CD8-positive, alpha-beta memory T cell (primary cell): ENCODE results near the gene LHX2. TPM values are rescaled to one million over a fixed set of nuclear protein-coding genes. Genes with fewer than 3 reads are reported as not detected.

Experiments
- CTCF ChIA-PET: fragments of 350-600 bp; sonication (Branson Sonifier 250); formaldehyde crosslinking; loops from one replicate; lab custom pipeline; 2021; ENCODE audit warnings: antibody characterized with exemption; lab: Charles Lee
- POLR2A ChIA-PET: fragments of 350-600 bp; sonication (Branson Sonifier 250); formaldehyde crosslinking; loops from one replicate; lab custom pipeline; 2021; ENCODE audit warnings: antibody characterized with exemption; lab: Charles Lee
- DNase-seq, 5 donors: peaks; one replicate each; pipeline versions ENCODE4 v3.0.0 to v3.0.0-alpha.2; 2020 to 2022; ENCODE audit warnings: mixed read lengths in 1 of 5
- H3K27ac ChIP-seq: one replicate; pipeline ENCODE4 v1.7.0; 2013; ENCODE audit warnings: low read depth, mild to moderate bottlenecking, low read length, moderate library complexity
- H3K27me3 ChIP-seq: 2 replicates; pipeline ENCODE4 v1.7.0; 2013; ENCODE audit warnings: low read length, mild to moderate bottlenecking; ENCODE audit not compliant: insufficient read depth, poor library complexity, severe bottlenecking
- H3K36me3 ChIP-seq: 2 replicates; pipeline ENCODE4 v1.7.0; 2013; ENCODE audit warnings: mild to moderate bottlenecking, low read length, moderate library complexity; ENCODE audit not compliant: insufficient read depth
- H3K4me1 ChIP-seq: 2 replicates; pipeline ENCODE4 v1.7.0; 2013; ENCODE audit warnings: mild to moderate bottlenecking, low read length, moderate library complexity; ENCODE audit not compliant: insufficient read depth
- H3K4me3 ChIP-seq: 2 replicates; pipeline ENCODE4 v1.7.0; 2013; ENCODE audit warnings: mild to moderate bottlenecking, low read length
- H3K9me3 ChIP-seq: 2 replicates; pipeline ENCODE4 v1.7.0; 2013; ENCODE audit warnings: mild to moderate bottlenecking, low read length
- H3K27ac Mint-ChIP-seq, 8 donors: one replicate each; pipeline ENCODE4 v1.8.0; 2020 to 2021; ENCODE audit warnings: mixed read lengths in 8 of 8, mild to moderate bottlenecking in 6 of 8, inconsistent platforms in 3 of 8, moderate library complexity in 3 of 8
- H3K27me3 Mint-ChIP-seq, 2 donors: one replicate each; pipeline ENCODE4 v1.8.0; 2020 to 2021; ENCODE audit warnings: mixed read lengths in 2 of 2, mild to moderate bottlenecking in 1 of 2, moderate library complexity in 1 of 2
- H3K36me3 Mint-ChIP-seq, 3 donors: one replicate each; pipeline ENCODE4 v1.8.0; 2020 to 2021; ENCODE audit warnings: mixed read lengths in 3 of 3, inconsistent platforms in 1 of 3, mild to moderate bottlenecking in 1 of 3
- H3K4me1 Mint-ChIP-seq, 3 donors: one replicate each; pipeline ENCODE4 v1.8.0; 2020 to 2021; ENCODE audit warnings: mixed read lengths in 3 of 3, inconsistent platforms in 1 of 3, mild to moderate bottlenecking in 1 of 3
- H3K4me3 Mint-ChIP-seq, 7 donors: one replicate each; pipeline ENCODE4 v1.8.0; 2020 to 2021; ENCODE audit warnings: mixed read lengths in 7 of 7, mild to moderate bottlenecking in 6 of 7, moderate library complexity in 4 of 7, inconsistent platforms in 2 of 7
- H3K9me3 Mint-ChIP-seq, 5 donors: one replicate each; pipeline ENCODE4 v1.8.0; 2020 to 2022; ENCODE audit warnings: mixed read lengths in 5 of 5, mild to moderate bottlenecking in 3 of 5, moderate library complexity in 2 of 5, inconsistent platforms in 1 of 5
- polyA plus RNA-seq: library from polyadenylated mRNA; unstranded; fragments of 300-500 nt; fragmentation: Illumina TruSeq; gene quantifications from one replicate; pipeline ENCODE4 v1.2.3, GENCODE V29; 2021
- total RNA-seq, 2 experiments: library from RNA; stranded (reverse); gene quantifications; one replicate each; pipeline ENCODE4 v1.2.3, GENCODE V29; 2021

The LHX2 gene
- total and polyA plus RNA-seq, 3 experiments from 2014 or later: not detected

DNA sequence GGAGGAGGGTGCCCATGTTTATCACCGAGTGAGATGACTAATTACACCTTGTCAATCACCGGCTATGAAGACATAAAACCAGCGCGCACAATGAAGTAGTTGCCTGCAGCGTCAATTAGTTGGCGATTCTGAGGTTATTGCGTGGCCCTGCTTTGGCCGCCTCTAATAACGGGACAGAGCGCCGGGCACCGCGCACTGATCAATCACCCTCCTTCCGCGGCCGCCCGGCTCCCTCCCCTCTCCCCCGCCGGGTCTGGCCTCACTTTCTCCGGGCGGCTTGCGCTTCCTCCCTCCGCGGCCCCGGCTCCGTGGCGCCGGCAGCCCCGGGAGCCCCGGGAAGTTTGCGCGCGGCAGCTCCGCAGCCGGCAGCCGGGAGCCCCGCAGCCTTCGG is 3.3 kb upstream of the LHX2 start:
- DNase-seq: no peak
- Histone ChIP-seq H3K4me1 (no peaks in the 10 kb centered on the region), H3K4me3 (no peak overlapping the region), H3K36me3 (no peaks in the 10 kb centered on the region), H3K9me3 (no peaks in the 10 kb centered on the region), H3K27ac (no peak overlapping the region), H3K27me3 (peaks cover 54% of the 10 kb centered on the region)
- H3K4me1 Mint-ChIP-seq: peaks cover 16 to 29% (median 19%) of the 10 kb centered on the region in 3 donors
- H3K9me3 Mint-ChIP-seq: no peaks in the 10 kb centered on the region
- H3K27ac Mint-ChIP-seq: peak overlapping the region in 2 of 8 donors; percentile 9 to 68
- CTCF ChIA-PET: no interaction called here
- H3K36me3 Mint-ChIP-seq: no peaks in the 10 kb centered on the region
- H3K4me3 Mint-ChIP-seq: peak overlapping the region in 6 of 7 donors; percentile 2 to 78 (median 28)
- POLR2A ChIA-PET: no interaction called here
- H3K27me3 Mint-ChIP-seq: peaks cover 54 to 73% of the 10 kb centered on the region in 2 donors

DNA sequence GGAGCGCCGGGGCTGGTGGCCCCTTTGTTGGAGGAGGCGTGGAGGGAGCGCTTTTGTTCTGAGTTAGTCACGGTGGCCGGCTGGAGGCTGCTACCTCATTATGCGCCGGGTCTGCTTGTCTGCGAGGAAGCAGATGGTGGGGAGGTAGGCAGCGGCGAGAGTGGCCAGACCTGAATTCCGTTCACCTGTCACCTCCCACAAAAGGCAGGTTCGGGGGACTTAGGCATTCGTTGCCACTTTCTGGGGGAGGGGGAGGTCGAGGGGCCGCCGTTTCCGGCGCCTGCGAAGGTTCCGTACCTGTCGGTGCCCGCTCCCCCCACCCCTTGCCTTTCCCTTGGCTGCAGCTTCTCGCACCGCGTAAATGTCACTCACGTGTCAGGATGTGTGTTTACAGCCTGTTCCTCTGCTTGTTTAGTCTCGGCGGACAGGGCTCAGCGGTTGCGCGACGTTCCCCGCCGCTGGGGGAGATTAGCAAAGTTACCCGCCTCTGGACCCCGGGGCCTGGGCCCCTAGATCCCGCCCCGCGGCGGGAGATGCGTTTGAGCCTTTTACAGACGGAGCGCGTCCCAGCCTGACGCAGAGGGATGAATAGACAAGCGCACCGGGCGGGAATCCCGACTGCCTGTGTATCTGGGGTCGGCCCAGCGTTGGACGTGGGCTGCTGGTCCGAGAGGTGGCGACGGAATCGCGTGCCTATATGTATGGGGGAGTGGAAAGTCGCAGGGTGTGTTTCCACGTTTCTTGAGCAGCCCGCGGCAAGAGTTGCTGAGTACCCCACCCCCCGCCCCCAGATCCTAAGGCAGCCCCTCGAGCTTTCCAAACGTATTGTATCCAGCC is 2.7 kb upstream of the LHX2 start:
- Histone ChIP-seq H3K36me3 (no peaks in the 10 kb centered on the region), H3K4me1 (no peaks in the 10 kb centered on the region), H3K9me3 (no peaks in the 10 kb centered on the region), H3K27me3 (peaks cover 51% of the 10 kb centered on the region), H3K27ac (no peak overlapping the region), H3K4me3 (no peak overlapping the region)
- H3K9me3 Mint-ChIP-seq: no peaks in the 10 kb centered on the region
- ChIA-PET POLR2A (no interaction called here), CTCF (no interaction called here)
- peaks cover 51 to 72% of the 10 kb centered on the region in 2 donors for H3K27me3 Mint-ChIP-seq
- no peak for DNase-seq
- H3K4me3 Mint-ChIP-seq: peak overlapping the region in 3 of 7 donors; percentile 20 to 58 (median 48)
- H3K4me1 Mint-ChIP-seq: peaks cover 16 to 33% (median 19%) of the 10 kb centered on the region in 3 donors
- H3K36me3 Mint-ChIP-seq: no peaks in the 10 kb centered on the region
- H3K27ac Mint-ChIP-seq: peak overlapping the region in 2 of 8 donors; percentile 17 to 65

DNA sequence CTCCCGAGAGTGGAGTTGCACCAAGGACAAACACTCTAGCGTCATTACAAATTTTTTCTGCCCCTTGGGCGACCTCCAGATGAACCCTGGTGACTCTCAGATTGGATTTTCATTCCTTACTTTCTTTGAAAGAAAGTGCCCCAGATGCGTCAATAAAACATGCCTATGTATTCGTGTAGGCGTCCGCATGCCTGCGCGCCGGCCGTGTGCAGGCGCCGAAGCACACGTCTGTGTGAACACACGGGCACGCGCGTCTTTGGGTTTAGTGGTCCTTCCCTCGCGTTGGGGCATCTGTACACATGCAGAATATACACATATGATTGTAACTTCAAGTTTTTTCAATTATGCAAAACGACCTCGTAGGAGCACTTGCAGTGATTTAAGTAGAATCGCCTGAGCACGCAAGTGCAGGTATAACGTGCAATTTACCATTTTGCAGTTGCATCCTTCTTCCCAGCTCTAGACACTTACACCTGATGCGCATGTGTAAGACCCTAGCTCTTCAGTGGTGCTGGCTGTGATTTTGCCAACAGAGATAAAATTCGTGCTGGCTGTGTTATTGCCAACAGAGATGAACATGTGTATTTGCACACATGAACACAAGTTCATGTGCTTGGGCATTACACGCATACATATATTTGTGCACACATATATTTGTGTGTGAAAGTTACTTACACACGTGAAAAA is 1.9 kb upstream of the LHX2 start:
- DNase-seq: no peak
- Mint-ChIP-seq H3K27me3 (peaks cover 53 to 72% of the 10 kb centered on the region in 2 donors), H3K27ac (peak overlapping the region in 2 of 8 donors; percentile 17 to 65), H3K36me3 (no peaks in the 10 kb centered on the region), H3K4me3 (peak overlapping the region in 4 of 7 donors; percentile 9 to 58 (median 30)), H3K9me3 (no peaks in the 10 kb centered on the region), H3K4me1 (peaks cover 19 to 40% (median 20%) of the 10 kb centered on the region in 3 donors)
- H3K4me3 ChIP-seq: no peak overlapping the region
- CTCF ChIA-PET: no interaction called here
- H3K4me1 ChIP-seq: no peaks in the 10 kb centered on the region
- H3K36me3 ChIP-seq: no peaks in the 10 kb centered on the region
- no peaks in the 10 kb centered on the region for H3K9me3 ChIP-seq
- no peak overlapping the region for H3K27ac ChIP-seq
- peaks cover 51% of the 10 kb centered on the region for H3K27me3 ChIP-seq
- POLR2A ChIA-PET: no interaction called here

DNA sequence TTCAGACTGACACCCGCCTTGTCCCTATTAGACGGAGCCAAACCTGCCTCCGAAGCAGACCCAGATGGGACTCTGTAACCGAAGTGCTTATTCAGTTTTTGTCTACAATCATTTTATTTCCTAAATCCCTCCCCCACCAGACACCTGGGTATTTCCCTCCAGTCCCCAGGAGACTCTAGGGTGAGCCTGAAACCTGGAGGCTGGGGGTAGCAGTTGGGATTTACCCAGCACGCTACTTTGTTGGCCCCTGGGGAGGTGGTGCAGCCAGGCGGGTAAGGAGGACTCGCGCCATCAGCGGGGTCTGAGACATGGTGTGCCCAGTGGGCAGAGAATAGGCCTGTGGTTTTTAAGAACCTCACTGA is 1.3 kb upstream of the LHX2 start:
- Mint-ChIP-seq H3K4me3 (peak overlapping the region in 4 of 7 donors; percentile 20 to 39 (median 27)), H3K36me3 (no peaks in the 10 kb centered on the region), H3K9me3 (no peaks in the 10 kb centered on the region), H3K27ac (no peak overlapping the region), H3K27me3 (peaks cover 57 to 69% of the 10 kb centered on the region in 2 donors), H3K4me1 (peaks cover 19 to 41% (median 20%) of the 10 kb centered on the region in 3 donors)
- POLR2A ChIA-PET: no interaction called here
- no peaks in the 10 kb centered on the region for H3K4me1 ChIP-seq
- CTCF ChIA-PET: no interaction called here
- H3K27me3 ChIP-seq: peaks cover 56% of the 10 kb centered on the region
- no peaks in the 10 kb centered on the region for H3K9me3 ChIP-seq
- no peaks in the 10 kb centered on the region for H3K36me3 ChIP-seq
- no peak overlapping the region for H3K4me3 ChIP-seq
- DNase-seq: no peak
- H3K27ac ChIP-seq: no peak overlapping the region

DNA sequence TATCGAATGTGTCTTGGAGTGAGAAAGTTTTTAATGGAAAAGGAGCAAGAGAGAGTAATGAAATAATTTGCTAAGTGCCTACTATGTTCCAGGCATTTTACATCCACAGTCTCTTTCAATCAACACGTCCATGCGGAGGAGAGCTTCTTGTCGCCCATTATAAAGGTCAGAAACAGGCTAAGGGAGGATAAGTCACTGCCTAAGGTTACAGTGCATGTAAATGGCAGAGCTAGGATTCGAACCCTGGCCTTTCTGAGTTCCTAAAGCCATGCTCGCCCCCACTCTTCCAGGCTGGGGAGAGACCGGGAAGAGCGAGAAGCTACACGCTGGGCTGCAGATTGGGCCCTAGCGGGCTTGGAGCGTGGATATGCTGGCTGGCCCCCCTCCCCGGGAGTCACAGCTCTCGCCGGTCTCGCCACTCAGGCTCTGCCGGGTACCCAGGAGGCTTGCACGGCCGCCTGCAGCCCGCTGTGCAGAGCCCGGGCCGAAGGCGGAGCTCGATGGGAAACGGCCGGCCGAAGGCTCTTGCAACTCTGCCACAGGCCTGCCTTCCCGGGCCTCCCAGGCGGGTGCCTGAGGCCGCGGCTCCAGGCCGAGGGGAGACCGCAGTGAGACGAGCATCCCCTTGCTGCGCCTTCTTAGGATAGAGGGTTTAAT is 775 bp upstream of the LHX2 start:
- H3K36me3 Mint-ChIP-seq: no peaks in the 10 kb centered on the region
- H3K9me3 Mint-ChIP-seq: no peaks in the 10 kb centered on the region
- H3K27me3 ChIP-seq: peaks cover 56% of the 10 kb centered on the region
- no peak overlapping the region for H3K27ac ChIP-seq
- peaks cover 20 to 46% (median 24%) of the 10 kb centered on the region in 3 donors for H3K4me1 Mint-ChIP-seq
- POLR2A ChIA-PET: no interaction called here
- DNase-seq: no peak
- peak overlapping the region in 3 of 7 donors; percentile 20 to 33 (median 21) for H3K4me3 Mint-ChIP-seq
- H3K4me3 ChIP-seq: no peak overlapping the region
- peaks cover 58 to 69% of the 10 kb centered on the region in 2 donors for H3K27me3 Mint-ChIP-seq
- no peaks in the 10 kb centered on the region for H3K36me3 ChIP-seq
- CTCF ChIA-PET: no interaction called here
- no peak overlapping the region for H3K27ac Mint-ChIP-seq
- no peaks in the 10 kb centered on the region for H3K4me1 ChIP-seq
- no peaks in the 10 kb centered on the region for H3K9me3 ChIP-seq

DNA sequence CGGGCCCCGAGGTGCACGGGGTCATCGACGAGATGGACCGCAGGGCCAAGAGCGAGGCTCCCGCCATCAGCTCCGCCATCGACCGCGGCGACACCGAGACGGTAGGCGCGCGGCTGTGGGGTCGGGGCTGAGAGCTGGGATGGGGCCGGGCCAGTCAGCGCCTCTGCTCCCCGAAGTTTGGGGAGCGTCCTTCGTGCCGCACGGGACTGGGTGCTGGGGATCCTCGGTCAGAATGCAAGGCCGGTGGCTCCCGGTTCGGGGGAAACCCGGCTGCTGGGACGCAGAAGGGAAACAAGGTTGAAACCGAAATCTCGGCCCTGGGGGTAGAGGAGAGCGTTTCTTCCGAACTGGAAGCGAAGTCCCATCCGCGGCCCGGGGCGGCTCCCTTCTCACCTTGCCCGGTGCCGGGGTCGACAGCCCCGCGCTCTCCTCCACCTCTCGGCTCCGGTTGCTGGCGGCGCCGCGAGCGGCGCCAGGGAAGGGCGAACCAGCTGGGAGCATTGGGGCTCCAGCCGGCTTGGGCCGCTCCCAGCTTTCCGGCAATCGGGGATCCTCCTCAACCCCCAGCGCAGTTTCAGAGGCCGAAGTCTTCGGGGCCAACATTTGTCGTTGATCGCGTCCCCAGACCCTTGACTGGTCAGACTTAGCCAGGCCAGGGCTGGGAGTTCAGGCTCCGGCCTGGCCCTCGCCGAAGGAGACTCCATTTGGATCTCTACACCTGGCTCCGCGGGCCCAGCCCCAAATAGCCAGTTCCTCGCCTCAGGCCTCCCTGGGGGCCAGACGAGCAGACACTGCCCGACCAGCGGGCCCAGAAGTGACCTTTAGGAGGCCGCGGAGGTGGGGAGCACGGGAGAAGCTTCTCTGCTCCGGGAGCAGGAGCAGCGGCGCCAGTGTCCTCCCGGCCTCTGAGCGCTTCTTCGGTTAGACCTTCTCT is 1.1 kb downstream of the LHX2 start:
- H3K36me3 Mint-ChIP-seq: no peaks in the 10 kb centered on the region
- H3K4me1 Mint-ChIP-seq: peaks cover 29 to 60% (median 37%) of the 10 kb centered on the region in 3 donors
- H3K4me3 ChIP-seq: no peak overlapping the region
- peaks cover 14% of the 10 kb centered on the region for H3K4me1 ChIP-seq
- no peaks in the 10 kb centered on the region for H3K9me3 Mint-ChIP-seq
- H3K27me3 Mint-ChIP-seq: peaks cover 57 to 65% of the 10 kb centered on the region in 2 donors
- ChIA-PET CTCF (no interaction called here), POLR2A (no interaction called here)
- DNase-seq: no peak
- H3K9me3 ChIP-seq: no peaks in the 10 kb centered on the region
- H3K36me3 ChIP-seq: no peaks in the 10 kb centered on the region
- no peak overlapping the region for H3K27ac Mint-ChIP-seq
- H3K4me3 Mint-ChIP-seq: peak overlapping the region in 3 of 7 donors; percentile 52 to 78 (median 66)
- peaks cover 59% of the 10 kb centered on the region for H3K27me3 ChIP-seq
- H3K27ac ChIP-seq: no peak overlapping the region

DNA sequence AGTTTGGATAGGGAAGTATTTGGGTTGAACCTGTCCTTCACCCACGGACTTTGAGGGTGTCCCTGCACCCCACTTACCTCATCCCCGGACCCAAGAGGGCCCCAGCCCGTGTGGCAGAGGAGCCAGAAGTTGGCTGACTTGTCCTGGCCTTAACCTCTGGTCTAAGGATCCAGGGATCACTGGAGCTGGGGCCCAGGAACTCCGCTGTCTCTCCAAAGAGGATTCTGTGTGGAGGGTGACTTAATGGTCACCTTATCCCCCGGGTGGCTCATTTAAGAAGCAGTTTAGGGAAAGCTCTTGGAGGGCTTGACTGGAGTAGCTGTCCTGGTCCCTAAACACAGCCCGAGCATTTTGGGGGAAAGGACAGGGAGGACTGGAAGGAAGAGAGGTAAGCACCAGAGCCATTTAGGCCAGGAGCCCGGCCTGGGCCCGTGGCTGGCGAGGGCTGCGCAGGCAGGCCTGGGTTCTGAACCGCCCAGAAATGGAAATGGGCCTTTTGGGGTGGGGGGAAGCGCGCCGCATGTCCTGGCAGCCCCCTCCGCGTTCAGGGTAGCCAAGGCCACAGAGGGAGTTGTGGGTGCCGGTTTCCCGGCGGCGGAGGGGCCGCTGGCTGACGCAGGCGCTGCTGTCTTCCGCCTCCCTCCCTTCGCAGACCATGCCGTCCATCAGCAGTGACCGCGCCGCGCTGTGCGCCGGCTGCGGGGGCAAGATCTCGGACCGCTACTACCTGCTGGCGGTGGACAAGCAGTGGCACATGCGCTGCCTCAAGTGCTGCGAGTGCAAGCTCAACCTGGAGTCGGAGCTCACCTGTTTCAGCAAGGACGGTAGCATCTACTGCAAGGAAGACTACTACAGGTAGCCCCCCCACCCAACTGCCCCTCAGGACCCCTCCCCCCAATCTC is 2.0 kb downstream of the LHX2 start:
- Mint-ChIP-seq H3K9me3 (peaks cover 0 to 2% (median 0%) of the 10 kb centered on the region in 5 donors), H3K27me3 (peaks cover 55 to 63% of the 10 kb centered on the region in 2 donors), H3K4me1 (peaks cover 28 to 60% (median 34%) of the 10 kb centered on the region in 3 donors), H3K36me3 (no peaks in the 10 kb centered on the region), H3K27ac (no peak overlapping the region), H3K4me3 (peak overlapping the region in 6 of 7 donors; percentile 11 to 78 (median 44))
- CTCF ChIA-PET: no interaction called here
- POLR2A ChIA-PET: no interaction called here
- no peak for DNase-seq
- no peaks in the 10 kb centered on the region for H3K36me3 ChIP-seq
- H3K27me3 ChIP-seq: peaks cover 67% of the 10 kb centered on the region
- H3K4me1 ChIP-seq: peaks cover 18% of the 10 kb centered on the region
- H3K9me3 ChIP-seq: no peaks in the 10 kb centered on the region
- H3K27ac ChIP-seq: no peak overlapping the region
- no peak overlapping the region for H3K4me3 ChIP-seq
